NCI-H82 (cell line): ENCODE data around the gene WDR6.

Source experiments
- DNase-seq: peaks from one replicate; lab custom pipeline; 2025; lab: John Stamatoyannopoulos, UW

The WDR6 gene

GRCh38 chr3:49007068-49007770 lies at the start of gene WDR6:
Gene WDR6, plus strand, starts transcription at chr3:49007391. Its CDS starts 41 bp downstream, at chr3:49007432.
- peak; percentile 99 for DNase-seq

GRCh38 chr3:48960841-48961413 lies 46.3 kb upstream of the WDR6 start:
- DNase-seq: no peak

- DNase-seq: no peak
Measured at GRCh38 chr3:48962340-48962739, 44.9 kb upstream of the WDR6 start.

- DNase-seq: no peak
Measured at GRCh38 chr3:48962939-48963338, 44.3 kb upstream of the WDR6 start.

- no peak for DNase-seq
Measured at GRCh38 chr3:48963591-48963990, 43.6 kb upstream of the WDR6 start.

GRCh38 chr3:48966367-48966766 lies 40.8 kb upstream of the WDR6 start:
- DNase-seq: no peak

DNA sequence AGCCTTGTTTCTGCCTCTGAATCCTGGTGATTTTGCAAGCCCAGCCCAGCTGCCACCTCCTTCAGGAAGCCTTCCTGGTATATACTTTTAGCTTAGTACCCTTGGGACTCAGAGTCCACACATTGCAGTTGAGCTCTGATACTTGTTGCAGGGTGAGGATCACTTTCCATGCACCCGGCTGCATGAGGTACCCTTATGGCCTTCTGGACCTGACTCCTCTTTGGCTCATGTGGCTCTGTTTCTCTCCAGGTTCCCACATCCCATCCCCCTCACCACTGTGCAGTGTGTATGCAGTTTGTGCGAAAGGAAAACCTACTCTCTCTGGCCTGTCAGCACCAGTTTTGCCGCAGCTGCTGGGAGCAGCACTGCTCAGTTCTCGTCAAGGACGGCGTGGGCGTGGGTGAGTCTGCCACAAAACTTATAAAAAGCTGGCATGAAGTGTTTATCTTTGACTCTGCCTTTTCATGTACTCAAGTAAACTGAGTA lies 40.3 kb upstream of the WDR6 start:
- no peak for DNase-seq

DNA sequence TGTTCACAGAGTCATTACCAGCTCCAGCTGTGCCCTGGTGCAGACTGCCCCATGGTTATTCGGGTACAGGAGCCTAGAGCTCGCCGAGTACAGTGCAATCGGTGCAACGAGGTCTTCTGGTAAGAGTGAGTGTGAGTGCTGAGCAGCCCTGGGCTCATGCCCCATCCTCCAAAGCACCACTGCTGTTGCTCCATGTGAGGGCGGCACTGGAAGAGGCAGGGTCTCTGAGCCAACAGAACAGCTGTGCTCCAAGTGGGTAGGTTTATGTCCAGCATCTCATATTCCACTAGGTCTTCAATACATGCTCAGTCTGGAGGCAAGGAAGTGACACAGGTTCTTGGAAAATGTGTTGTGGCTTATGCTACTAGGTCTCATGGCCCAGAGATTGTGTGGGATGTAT lies 36.6 kb upstream of the WDR6 start:
- no peak for DNase-seq

DNA sequence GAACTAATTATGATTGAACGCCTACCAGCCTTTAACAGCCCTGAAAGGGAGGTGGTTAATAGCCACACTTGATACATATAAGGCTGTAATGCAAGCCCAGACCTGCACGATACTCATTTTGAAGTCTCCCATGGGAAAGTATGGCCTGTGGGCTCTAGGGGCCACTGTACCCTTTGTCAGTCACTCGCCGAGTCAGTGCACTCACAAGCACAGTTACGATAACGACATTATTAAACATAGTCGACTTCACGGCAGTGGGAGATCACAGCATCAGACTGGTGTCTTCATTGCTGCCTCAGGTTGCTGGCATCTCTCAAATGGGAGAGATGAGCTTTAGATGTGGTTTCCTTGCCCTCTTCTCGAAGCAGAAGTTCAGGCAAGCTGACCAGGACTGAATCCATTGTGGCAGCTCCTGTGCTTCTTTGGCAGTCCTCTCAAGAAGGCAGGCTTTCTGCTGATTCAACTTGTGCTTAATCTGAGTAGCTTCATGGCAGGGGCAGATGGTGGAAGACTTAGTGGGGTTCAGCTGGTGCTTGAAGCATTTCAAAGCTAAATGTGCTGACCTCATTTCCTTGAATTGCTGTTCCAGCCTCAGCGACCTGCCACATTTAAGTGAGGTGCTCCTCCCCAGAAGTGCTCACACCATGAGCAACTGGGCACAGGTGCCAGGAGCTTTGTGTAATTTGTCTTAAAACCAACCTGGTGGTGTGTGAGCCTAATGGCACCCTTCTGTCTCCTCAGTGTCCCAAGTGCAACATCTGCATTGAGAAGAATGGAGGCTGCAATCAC lies 32.9 kb upstream of the WDR6 start:
- DNase-seq: peak; percentile 29

DNA sequence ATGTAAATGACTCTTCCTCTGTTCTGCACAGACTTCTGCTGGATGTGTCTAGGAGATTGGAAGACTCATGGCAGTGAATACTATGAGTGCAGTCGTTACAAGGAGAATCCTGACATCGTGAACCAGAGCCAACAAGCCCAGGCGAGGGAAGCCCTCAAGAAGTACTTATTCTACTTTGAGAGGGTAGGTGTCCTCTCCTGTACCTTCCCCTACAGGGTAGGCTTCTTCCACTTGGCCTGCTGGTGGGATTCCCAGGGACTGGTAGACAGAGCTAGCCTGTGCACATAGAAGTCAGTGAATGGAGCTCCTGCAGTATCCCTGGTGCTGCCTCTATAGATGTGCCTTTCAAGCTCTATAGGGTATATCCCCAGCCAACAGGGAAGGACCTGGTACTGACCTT lies 27.7 kb upstream of the WDR6 start:
- DNase-seq: no peak

DNA sequence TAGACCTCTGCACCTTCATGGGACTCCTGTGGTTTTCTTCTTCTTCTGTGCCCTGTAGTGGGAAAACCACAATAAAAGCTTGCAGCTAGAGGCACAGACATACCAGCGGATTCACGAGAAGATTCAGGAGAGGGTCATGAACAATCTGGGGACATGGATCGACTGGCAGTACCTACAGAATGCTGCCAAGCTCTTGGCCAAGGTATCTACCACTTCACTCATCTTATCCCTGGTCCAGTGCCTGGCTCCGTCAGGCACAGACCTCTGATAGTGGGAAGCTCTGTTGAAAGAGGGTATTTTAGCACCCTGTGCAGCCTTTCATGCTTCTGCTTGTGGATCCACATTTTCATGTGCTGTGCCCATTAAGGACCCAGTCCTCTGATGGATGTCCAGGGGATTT lies 26.9 kb upstream of the WDR6 start:
- no peak for DNase-seq

- DNase-seq: no peak
Measured at GRCh38 chr3:48982016-48982415, 25.2 kb upstream of the WDR6 start.

GRCh38 chr3:48982686-48983085 lies 24.5 kb upstream of the WDR6 start:
- no peak for DNase-seq

DNA sequence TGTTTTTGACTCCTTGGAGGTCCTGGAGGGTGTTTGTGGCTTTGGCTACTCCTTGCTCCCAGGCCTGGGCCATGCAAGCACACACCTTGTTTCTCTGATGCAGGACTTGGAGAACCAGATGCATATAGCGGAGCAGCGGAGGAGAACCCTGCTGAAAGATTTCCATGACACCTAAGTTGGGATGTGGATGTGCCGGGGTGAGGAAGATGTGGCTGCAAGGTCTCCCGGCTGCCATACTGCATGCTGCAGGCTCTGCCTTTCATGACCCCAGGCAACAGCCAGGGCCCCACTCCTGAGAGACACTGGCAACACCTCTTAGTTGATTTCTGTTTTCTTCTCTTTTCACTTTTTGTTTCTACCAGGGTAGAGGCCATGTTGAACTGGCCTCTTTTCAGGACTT lies 24.1 kb upstream of the WDR6 start:
- DNase-seq: no peak

DNA sequence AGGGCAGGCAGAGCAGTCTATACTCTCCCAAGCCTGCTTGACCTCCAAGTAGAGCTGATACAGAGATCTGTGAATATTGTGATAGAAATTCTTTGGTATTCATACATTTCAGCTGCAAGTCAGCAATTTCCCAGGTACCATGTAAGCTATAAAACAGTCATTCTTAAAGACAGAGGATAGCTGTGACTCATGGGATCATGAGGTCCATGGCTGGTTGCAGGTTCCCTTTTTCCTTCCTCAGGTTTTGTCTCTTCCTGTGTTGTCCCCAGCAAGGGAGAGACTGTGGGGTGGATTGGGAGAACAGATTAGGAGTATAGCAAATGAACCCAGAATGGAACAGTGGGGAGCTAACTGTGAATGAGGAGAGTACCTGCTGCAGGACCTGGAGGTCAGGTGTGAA lies 22.5 kb upstream of the WDR6 start:
- DNase-seq: no peak

DNA sequence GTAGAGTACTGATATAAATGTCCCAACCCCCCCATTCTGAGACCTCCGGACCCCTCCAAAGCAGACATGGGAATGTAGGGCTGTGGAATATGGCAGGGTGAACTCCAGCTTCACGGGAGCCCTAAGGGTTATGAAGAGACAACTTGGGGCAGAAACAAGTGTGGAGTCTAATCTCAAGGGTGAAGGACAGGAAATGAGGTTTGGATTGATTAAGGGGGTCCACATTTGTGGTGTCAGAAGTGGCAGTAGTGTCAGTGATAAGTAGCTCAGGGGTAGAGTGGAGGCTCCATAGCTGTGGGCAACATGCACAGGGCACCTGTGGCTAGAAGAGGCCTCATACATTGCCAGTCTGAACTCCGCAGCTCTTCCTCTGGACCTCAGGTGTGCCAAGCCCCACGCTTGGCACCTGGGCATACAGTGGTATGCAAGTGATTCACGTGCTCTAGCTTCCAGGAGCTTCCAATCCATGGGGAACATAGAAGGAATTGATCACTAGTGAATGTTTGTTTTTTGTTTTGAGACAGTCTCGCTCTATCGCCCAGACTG lies 21.3 kb upstream of the WDR6 start:
- no peak for DNase-seq

DNA sequence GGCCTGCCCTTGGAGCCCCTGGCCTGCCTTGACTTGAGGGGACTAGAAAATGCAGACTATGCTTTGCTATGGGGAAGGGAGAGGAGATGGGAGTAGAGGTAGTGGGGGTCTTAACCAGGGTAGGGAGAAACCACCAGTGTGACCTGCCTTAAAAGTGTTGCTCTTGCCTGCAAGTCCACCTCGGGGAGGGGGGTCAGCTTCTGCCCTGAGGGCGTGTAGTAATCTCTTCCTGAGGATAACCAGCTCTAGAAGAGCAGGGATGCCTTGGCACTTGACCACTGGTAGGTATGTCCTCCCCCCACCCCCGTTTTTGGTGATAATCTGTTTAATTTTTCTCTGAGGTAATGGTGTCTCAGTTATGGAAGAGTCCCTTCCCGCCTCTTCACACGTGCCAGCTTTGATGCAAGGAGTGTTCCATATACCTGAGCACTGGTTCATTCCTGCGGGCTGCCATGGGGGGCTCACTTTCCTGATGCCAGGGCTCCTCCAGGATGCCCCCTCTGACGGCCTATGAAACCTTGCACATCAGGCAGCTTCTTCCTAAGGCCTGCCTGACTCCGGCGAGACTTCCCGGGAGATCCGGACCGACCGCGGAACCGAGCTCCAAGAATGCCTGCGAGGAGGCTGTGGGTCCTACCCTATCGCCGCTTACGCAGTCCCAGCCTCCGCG lies 17.9 kb upstream of the WDR6 start:
- DNase-seq: no peak

DNA sequence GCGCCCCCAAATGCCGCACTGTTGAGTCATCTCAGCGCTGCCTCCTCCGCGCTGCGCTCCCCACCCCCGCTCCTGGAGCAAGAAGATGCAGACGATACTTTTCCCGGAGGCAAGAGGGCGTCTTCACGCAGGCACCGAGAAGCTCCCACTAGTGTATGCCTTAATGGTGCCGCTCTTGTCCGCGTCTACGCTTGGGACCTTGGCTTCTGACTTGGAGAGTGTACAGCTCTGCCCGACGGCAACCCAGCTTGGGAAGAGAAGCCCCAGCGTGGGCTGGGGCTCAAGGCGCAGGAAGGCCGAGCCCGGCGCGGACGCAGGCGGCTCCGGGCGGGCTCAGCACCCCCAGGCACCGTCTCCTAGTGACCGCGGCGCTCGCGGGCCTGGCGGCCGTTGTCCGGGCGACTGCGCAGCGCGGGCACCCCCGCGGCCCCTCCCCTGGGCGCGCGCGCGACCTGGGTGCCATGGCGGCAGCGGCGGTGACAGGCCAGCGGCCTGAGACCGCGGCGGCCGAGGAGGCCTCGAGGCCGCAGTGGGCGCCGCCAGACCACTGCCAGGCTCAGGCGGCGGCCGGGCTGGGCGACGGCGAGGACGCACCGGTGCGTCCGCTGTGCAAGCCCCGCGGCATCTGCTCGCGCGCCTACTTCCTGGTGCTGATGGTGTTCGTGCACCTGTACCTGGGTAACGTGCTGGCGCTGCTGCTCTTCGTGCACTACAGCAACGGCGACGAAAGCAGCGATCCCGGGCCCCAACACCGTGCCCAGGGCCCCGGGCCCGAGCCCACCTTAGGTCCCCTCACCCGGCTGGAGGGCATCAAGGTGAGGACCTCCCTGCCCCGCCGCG lies 17.2 kb upstream of the WDR6 start, which contains the start of gene P4HTM:
Gene P4HTM (plus strand): TSS at position 446 of the 840 bp plus-strand sequence. CDS start 16 bp downstream, at position 462.
- DNase-seq: peak; percentile 71

DNA sequence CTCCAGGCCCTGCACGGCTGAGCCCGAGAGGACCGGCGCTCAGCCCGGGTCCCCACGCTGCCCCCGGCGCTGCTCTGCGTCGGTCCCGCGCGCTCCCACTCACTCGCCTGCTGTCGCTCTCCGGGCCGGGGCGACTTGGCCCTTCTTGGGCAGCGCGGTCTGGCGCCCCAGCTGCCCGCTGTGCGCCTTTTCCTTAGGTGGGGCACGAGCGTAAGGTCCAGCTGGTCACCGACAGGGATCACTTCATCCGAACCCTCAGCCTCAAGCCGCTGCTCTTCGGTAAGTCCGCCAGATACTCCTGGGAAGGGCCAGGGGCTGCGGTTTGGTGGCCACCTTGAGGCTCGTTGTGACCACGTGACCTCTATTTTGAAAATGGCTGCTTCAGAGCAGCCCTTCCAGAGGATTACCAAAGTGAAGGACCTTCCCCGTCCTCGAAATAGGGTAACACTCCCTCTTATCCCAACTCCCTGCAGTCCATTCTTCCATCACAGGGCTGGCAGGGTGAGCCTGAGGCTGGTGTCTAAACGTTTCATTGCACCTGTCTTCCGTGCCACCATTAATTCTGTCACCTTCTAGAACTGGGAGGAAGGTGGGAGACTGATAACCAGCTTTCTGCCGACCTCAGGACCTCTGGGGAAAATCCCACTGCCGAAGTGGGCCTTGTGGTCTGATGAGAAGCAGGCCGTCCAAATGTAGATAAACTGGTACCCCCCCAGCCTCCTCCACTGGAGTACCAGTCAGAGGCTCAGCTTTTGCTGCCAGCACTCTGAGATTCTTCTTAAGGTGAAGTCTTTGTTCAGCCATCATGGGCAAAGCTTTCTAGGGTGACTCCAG lies 16.3 kb upstream of the WDR6 start:
- DNase-seq: peak; percentile 40

DNA sequence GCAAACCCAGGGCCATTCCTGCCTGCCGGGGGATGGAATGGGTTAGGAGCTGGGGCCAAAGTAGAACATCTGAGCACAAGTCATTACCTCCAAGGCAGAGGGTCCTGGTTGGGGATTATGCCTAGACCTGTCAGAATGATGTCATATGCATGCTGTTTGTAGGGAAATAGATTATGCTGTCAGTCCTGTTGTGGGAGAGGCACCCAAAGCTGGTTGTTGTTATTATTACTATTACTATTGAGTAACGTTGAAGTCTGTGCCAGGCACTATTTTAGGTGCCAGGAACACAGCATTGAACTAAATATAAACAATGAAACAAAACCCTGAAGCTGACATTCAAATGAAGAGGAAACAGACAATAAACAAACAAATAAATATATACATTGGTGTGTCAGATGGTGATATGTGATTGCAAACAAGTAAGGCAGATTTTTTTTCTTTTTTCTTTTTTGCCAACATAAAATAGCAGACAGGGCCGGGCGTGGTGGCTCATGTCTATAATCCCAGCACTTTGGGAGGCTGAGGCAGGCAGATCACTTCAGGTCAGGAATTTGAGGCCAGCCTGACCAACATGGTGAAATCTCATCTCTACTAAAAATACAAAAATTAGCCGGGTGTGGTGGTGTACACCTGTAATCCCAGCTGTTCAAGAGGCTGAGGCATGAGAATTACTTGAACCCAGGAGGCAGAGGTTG lies 15.2 kb upstream of the WDR6 start:
- DNase-seq: no peak
